ENCODE results near the gene KRT9.

DNA sequence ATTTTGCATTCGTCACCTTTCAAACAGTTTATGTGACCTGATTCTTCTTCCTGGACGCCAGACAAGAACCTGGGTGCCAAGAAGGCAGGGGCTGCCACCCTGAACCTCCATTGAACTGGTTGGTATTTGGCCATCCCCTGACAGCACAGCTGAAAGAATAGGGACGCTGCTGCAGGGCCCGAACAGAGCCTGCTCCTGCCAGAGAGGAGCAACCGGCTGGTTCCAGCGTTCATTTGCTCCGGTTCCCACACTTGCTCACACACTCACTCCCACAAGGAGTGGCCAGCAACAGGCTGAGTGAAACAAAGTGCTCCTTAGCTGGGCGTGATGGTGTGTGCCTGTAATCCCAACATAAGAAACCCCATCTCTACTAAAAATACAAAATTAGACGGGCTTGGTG lies 14.9 kb downstream of the KRT9 start:
- TF ChIP-seq, protein P1, sequence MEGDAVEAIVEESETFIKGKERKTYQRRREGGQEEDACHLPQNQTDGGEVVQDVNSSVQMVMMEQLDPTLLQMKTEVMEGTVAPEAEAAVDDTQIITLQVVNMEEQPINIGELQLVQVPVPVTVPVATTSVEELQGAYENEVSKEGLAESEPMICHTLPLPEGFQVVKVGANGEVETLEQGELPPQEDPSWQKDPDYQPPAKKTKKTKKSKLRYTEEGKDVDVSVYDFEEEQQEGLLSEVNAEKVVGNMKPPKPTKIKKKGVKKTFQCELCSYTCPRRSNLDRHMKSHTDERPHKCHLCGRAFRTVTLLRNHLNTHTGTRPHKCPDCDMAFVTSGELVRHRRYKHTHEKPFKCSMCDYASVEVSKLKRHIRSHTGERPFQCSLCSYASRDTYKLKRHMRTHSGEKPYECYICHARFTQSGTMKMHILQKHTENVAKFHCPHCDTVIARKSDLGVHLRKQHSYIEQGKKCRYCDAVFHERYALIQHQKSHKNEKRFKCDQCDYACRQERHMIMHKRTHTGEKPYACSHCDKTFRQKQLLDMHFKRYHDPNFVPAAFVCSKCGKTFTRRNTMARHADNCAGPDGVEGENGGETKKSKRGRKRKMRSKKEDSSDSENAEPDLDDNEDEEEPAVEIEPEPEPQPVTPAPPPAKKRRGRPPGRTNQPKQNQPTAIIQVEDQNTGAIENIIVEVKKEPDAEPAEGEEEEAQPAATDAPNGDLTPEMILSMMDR (IDR thresholded peaks at IDR 0.05): no peak
- TF ChIP-seq POLR2A (IDR thresholded peaks at IDR 0.05): no peak

Measured in esophagus squamous epithelium (tissue), 4 donors.